ENCODE measurements around the gene NANOS2. TPM values are rescaled to one million over a fixed set of nuclear protein-coding genes. Genes with fewer than 3 reads are reported as not detected.

NANOS2 gene
- total and polyA plus RNA-seq, 2 of the 13 experiments (the other 11 are each of a cell fraction or from before 2014, with no cell fraction given) = not detected

DNA sequence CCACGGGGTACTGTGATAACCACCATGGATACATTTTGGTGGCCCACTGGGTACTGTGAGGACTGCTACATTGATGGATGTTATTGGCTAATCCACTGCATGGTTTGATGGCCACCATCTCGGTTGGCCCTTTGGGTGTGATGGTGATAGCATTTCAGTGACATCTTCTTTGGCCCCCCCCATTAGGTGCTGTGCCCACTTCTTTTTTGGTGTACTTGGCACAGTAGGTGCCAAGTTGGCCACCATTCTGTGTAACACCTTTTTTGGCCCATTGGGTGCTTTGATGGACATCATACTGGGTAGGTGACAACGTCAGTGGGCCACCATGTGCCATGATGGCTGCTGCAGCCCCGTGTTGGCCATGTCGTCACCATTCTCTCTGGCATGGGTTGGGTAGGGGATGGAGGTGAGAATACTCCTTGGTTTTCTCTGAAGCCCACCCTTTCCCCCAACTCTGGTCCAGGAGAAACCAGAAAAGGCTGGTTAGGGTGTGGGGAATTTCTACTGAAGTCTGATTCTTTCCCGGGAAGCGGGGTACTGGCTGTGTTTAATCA is 41.3 kb downstream of the NANOS2 start (continued):
- TF ChIP-seq IRF9 (CRISPR knock-in tag; IDR thresholded peaks at IDR 0.05; ENCODE audit: borderline replicate concordance) (no peak), ZFP82 (CRISPR knock-in tag; IDR thresholded peaks at IDR 0.05; ENCODE audit: borderline replicate concordance) (no peak), BCL6 (CRISPR knock-in tag; IDR thresholded peaks at IDR 0.05) (no peak), SP4 (CRISPR knock-in tag; IDR thresholded peaks at IDR 0.05) (no peak), ZNF652 (CRISPR knock-in tag; IDR thresholded peaks at IDR 0.05; ENCODE audit: borderline replicate concordance, low read depth) (no peak), PCBP2 (optimal IDR thresholded peaks at IDR 0.05; ENCODE audit: low read depth, low read length, poor library complexity, severe bottlenecking) (no peak), ZNF724P (CRISPR knock-in tag; IDR thresholded peaks at IDR 0.05; ENCODE audit: borderline replicate concordance) (no peak), ZNF619 (CRISPR knock-in tag; IDR thresholded peaks at IDR 0.05) (0 out of 2 replicates have a peak, but pooled peaks have one; percentile 52), ZNF503 (CRISPR knock-in tag; IDR thresholded peaks at IDR 0.05) (no peak), GMEB1 (CRISPR knock-in tag; IDR thresholded peaks at IDR 0.05; ENCODE audit: borderline replicate concordance) (no peak), ZNF235 (CRISPR knock-in tag; IDR thresholded peaks at IDR 0.05; ENCODE audit: borderline replicate concordance) (no peak), ZNF414 (CRISPR knock-in tag; IDR thresholded peaks at IDR 0.05) (no peak), MAX (IDR thresholded peaks at IDR 0.05) (no peak)
- TF ChIP-seq, protein P1, sequence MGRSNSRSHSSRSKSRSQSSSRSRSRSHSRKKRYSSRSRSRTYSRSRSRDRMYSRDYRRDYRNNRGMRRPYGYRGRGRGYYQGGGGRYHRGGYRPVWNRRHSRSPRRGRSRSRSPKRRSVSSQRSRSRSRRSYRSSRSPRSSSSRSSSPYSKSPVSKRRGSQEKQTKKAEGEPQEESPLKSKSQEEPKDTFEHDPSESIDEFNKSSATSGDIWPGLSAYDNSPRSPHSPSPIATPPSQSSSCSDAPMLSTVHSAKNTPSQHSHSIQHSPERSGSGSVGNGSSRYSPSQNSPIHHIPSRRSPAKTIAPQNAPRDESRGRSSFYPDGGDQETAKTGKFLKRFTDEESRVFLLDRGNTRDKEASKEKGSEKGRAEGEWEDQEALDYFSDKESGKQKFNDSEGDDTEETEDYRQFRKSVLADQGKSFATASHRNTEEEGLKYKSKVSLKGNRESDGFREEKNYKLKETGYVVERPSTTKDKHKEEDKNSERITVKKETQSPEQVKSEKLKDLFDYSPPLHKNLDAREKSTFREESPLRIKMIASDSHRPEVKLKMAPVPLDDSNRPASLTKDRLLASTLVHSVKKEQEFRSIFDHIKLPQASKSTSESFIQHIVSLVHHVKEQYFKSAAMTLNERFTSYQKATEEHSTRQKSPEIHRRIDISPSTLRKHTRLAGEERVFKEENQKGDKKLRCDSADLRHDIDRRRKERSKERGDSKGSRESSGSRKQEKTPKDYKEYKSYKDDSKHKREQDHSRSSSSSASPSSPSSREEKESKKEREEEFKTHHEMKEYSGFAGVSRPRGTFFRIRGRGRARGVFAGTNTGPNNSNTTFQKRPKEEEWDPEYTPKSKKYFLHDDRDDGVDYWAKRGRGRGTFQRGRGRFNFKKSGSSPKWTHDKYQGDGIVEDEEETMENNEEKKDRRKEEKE (IDR thresholded peaks at IDR 0.05) = no peak
- TF ChIP-seq, protein P2, sequence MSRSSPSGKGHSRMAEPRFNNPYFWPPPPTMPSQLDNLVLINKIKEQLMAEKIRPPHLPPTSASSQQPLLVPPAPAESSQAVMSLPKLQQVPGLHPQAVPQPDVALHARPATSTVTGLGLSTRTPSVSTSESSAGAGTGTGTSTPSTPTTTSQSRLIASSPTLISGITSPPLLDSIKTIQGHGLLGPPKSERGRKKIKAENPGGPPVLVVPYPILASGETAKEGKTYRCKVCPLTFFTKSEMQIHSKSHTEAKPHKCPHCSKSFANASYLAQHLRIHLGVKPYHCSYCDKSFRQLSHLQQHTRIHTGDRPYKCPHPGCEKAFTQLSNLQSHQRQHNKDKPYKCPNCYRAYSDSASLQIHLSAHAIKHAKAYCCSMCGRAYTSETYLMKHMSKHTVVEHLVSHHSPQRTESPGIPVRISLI (CRISPR knock-in tag; IDR thresholded peaks at IDR 0.05; ENCODE audit: borderline replicate concordance) = no peak
- TF ChIP-seq, protein P3, sequence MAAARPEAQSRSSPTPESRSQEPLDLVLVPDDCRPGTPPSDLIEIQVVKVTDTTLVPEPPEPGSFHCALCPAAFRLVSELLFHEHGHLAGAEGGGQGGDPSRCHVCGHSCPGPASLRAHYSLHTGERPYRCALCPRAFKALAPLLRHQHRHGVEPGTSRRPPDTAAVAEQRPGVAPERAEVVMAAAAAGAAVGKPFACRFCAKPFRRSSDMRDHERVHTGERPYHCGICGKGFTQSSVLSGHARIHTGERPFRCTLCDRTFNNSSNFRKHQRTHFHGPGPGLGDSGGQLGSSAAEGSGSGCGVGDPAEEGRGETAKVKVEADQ (CRISPR knock-in tag; IDR thresholded peaks at IDR 0.05; ENCODE audit: borderline replicate concordance) = no peak

Measured in HepG2 (cell line).